NCI-H187 treated with DMSO at 0.1 percent for 48 hours (cell line): ENCODE data around the gene FRAS1.
"Not testable (repeated sequence)": the region's sequence is repeated elsewhere in the genome, so short reads cannot be mapped to it uniquely, and the experiment has no call there.

ENCODE experiments used
- DNase-seq: peaks from one replicate; lab custom pipeline; 2025; lab: John Stamatoyannopoulos, UW

The FRAS1 gene

GRCh38 chr4:78439328-78439727 is 382.2 kb downstream of the FRAS1 start:
- DNase-seq, result no peak

GRCh38 chr4:78441756-78442155 is 384.6 kb downstream of the FRAS1 start:
- no peak for DNase-seq

- no peak for DNase-seq
Observed at GRCh38 chr4:78446619-78447018, 389.5 kb downstream of the FRAS1 start.

- no peak for DNase-seq
Observed at GRCh38 chr4:78451407-78451806, 394.3 kb downstream of the FRAS1 start.

- DNase-seq, result no peak
Observed at GRCh38 chr4:78454016-78454415, 396.9 kb downstream of the FRAS1 start.

GRCh38 chr4:78457751-78458150 is 400.6 kb downstream of the FRAS1 start:
- DNase-seq, result no peak

GRCh38 chr4:78459327-78459726 is 402.2 kb downstream of the FRAS1 start:
- no peak for DNase-seq

GRCh38 chr4:78460368-78460767 is 403.2 kb downstream of the FRAS1 start:
- no peak for DNase-seq

GRCh38 chr4:78464265-78464664 is 407.1 kb downstream of the FRAS1 start:
- no peak for DNase-seq

GRCh38 chr4:78467223-78467622 is 410.1 kb downstream of the FRAS1 start:
- not testable (repeated sequence) for DNase-seq

- DNase-seq, result no peak
Observed at GRCh38 chr4:78468272-78468671, 411.1 kb downstream of the FRAS1 start.

- no peak for DNase-seq
Observed at GRCh38 chr4:78476108-78476704, 419.1 kb downstream of the FRAS1 start.

- no peak for DNase-seq
Observed at GRCh38 chr4:78477276-78477675, 420.2 kb downstream of the FRAS1 start.

GRCh38 chr4:78478523-78478922 is 421.4 kb downstream of the FRAS1 start:
- DNase-seq, result no peak

GRCh38 chr4:78480286-78480685 is 423.2 kb downstream of the FRAS1 start:
- DNase-seq, result no peak

GRCh38 chr4:78481180-78481579 is 424.1 kb downstream of the FRAS1 start:
- no peak for DNase-seq

GRCh38 chr4:78482281-78482680 is 425.2 kb downstream of the FRAS1 start:
- no peak for DNase-seq

GRCh38 chr4:78483811-78484210 is 426.7 kb downstream of the FRAS1 start:
- DNase-seq, result no peak

GRCh38 chr4:78484574-78484973 is 427.5 kb downstream of the FRAS1 start:
- DNase-seq, result no peak

GRCh38 chr4:78493731-78494130 is 436.6 kb downstream of the FRAS1 start:
- no peak for DNase-seq

GRCh38 chr4:78496021-78496643 is 439.0 kb downstream of the FRAS1 start:
- DNase-seq, result no peak

- not testable (repeated sequence) for DNase-seq
Observed at GRCh38 chr4:78506260-78506659, 449.1 kb downstream of the FRAS1 start.

GRCh38 chr4:78509043-78509442 is 451.9 kb downstream of the FRAS1 start:
- no peak for DNase-seq

GRCh38 chr4:78510108-78510507 is 453.0 kb downstream of the FRAS1 start:
- no peak for DNase-seq
